NCI-H1417 (cell line): ENCODE data around the gene ZBTB1.
"Not testable (repeated sequence)": the region's sequence is repeated elsewhere in the genome, so short reads cannot be mapped to it uniquely, and the experiment has no call there.

Experiments used
- DNase-seq, 3 experiments: peaks; one replicate each; lab custom pipeline; 2025; lab: John Stamatoyannopoulos, UW

Gene ZBTB1

GRCh38 chr14:64569138-64569631 is 64.6 kb downstream of the ZBTB1 start:
- DNase-seq, result no peak

- not testable (repeated sequence) for DNase-seq
These were observed 65.1 kb downstream of the ZBTB1 start for GRCh38 chr14:64569646-64570045.

GRCh38 chr14:64572386-64573104 is 68.0 kb downstream of the ZBTB1 start:
- DNase-seq, result no peak

- peak in 1 of 3 experiments; percentile 27 for DNase-seq
These were observed 68.5 kb downstream of the ZBTB1 start for GRCh38 chr14:64573109-64573508.
